OCI-LY7 (cell line): ENCODE data around the gene MAP3K5.

Source experiments
- EZH2phosphoT487 ChIP-seq: fragments of 200-600 bp; sonication (generic); IDR thresholded peaks from 2 replicates; pipeline ENCODE4 v1.6.1; 2018; ENCODE audit warnings: low read depth, borderline replicate concordance, mild to moderate bottlenecking, mixed run types, antibody characterized with exemption, low read length, moderate library complexity, mixed read lengths
- TF ChIP-seq, protein P1 (sequence below): fragments of 200-600 bp; sonication (generic); conservative IDR thresholded peaks from 2 replicates; pipeline ENCODE4 v1.5.1; 2014; ENCODE audit warnings: mild to moderate bottlenecking, antibody characterized with exemption, low read length, moderate library complexity, mixed read lengths

DNA sequence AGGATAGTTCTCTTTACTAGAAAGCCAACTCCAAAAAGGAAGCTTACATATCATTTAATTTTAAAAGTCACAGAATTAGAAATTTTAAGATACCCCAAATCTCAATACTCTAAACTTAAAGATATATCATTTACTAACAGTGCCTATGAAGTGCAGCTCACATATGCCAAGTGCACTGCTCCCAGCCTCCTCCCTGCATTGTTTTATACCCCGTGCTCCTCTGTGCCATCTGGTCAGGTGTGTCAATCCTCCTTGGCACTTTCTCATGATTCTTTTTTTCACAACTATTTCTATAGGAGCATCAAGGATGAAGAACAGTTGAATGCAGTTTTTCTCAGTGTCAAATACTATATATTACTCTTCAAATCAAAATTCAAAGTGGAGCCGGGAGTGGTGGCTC, 250.9 kb downstream of the MAP3K5 start:
- TF ChIP-seq, protein P1, sequence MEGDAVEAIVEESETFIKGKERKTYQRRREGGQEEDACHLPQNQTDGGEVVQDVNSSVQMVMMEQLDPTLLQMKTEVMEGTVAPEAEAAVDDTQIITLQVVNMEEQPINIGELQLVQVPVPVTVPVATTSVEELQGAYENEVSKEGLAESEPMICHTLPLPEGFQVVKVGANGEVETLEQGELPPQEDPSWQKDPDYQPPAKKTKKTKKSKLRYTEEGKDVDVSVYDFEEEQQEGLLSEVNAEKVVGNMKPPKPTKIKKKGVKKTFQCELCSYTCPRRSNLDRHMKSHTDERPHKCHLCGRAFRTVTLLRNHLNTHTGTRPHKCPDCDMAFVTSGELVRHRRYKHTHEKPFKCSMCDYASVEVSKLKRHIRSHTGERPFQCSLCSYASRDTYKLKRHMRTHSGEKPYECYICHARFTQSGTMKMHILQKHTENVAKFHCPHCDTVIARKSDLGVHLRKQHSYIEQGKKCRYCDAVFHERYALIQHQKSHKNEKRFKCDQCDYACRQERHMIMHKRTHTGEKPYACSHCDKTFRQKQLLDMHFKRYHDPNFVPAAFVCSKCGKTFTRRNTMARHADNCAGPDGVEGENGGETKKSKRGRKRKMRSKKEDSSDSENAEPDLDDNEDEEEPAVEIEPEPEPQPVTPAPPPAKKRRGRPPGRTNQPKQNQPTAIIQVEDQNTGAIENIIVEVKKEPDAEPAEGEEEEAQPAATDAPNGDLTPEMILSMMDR, result no peak
- TF ChIP-seq EZH2phosphoT487, result no peak
